Skeletal muscle tissue (tissue), 4 donors: ENCODE data around the gene IL1RAP. TPM values are rescaled to one million over a fixed set of nuclear protein-coding genes. Genes with fewer than 3 reads are reported as not detected.

Source experiments
- H3K27ac ChIP-seq: one replicate; pipeline ENCODE4 v1.7.0; 2013; ENCODE audit warnings: mild to moderate bottlenecking, low read depth, low read length, inconsistent platforms
- H3K27me3 ChIP-seq, 3 donors: one replicate each; pipeline ENCODE4 v1.7.0; 2013; ENCODE audit warnings: low read length in 3 of 3; ENCODE audit not compliant: control insufficient read depth in 3 of 3, insufficient read depth in 3 of 3
- H3K36me3 ChIP-seq, 3 donors: one replicate each; pipeline ENCODE4 v1.7.0; 2013; ENCODE audit warnings: low read length in 3 of 3; ENCODE audit not compliant: control insufficient read depth in 3 of 3, insufficient read depth in 3 of 3
- H3K4me1 ChIP-seq, 3 donors: one replicate each; pipeline ENCODE4 v1.7.0; 2013; ENCODE audit warnings: low read length in 3 of 3, mild to moderate bottlenecking in 3 of 3; ENCODE audit not compliant: control insufficient read depth in 3 of 3, insufficient read depth in 3 of 3
- H3K4me3 ChIP-seq, 3 donors: one replicate each; pipeline ENCODE4 v1.7.0; 2013; ENCODE audit warnings: low read length in 3 of 3
- H3K9ac ChIP-seq, 3 donors: one replicate each; pipeline ENCODE4 v1.7.0; 2013; ENCODE audit warnings: low read length in 3 of 3, mild to moderate bottlenecking in 3 of 3, moderate library complexity in 2 of 3, low read depth in 1 of 3
- H3K9me3 ChIP-seq, 3 donors: one replicate each; pipeline ENCODE4 v1.7.0; 2013; ENCODE audit warnings: low read length in 3 of 3; ENCODE audit not compliant: control insufficient read depth in 3 of 3
- total RNA-seq: library from RNA; depleted of rRNA; stranded (reverse); fragments of >200 nt; gene quantifications from one replicate; pipeline ENCODE4 v1.2.3, GENCODE V29; 2014
- donor health status: Osteomylitis.

The IL1RAP gene
- total RNA-seq, 1 donor from 2014 or later: 10.4 TPM

GRCh38 chr3:190596349-190597285, 82.7 kb downstream of the IL1RAP start:
- no peaks in the 10 kb centered on the region for H3K4me1 ChIP-seq
- no peaks in the 10 kb centered on the region for H3K9me3 ChIP-seq
- H3K27ac ChIP-seq: no peak overlapping the region
- H3K27me3 ChIP-seq: no peaks in the 10 kb centered on the region
- no peak overlapping the region for H3K9ac ChIP-seq
- H3K4me3 ChIP-seq: no peak overlapping the region
- no peaks in the 10 kb centered on the region for H3K36me3 ChIP-seq

- no peak overlapping the region for H3K9ac ChIP-seq
- H3K9me3 ChIP-seq: no peaks in the 10 kb centered on the region
- no peak overlapping the region for H3K4me3 ChIP-seq
- no peaks in the 10 kb centered on the region for H3K36me3 ChIP-seq
- H3K27me3 ChIP-seq: no peaks in the 10 kb centered on the region
- no peaks in the 10 kb centered on the region for H3K4me1 ChIP-seq
- H3K27ac ChIP-seq: no peak overlapping the region
Observed at GRCh38 chr3:190597291-190597690, 83.4 kb downstream of the IL1RAP start.

- no peaks in the 10 kb centered on the region for H3K4me1 ChIP-seq
- H3K9me3 ChIP-seq: peaks cover 0 to 2% (median 0%) of the 10 kb centered on the region in 3 donors
- no peak overlapping the region for H3K27ac ChIP-seq
- H3K4me3 ChIP-seq: no peak overlapping the region
- H3K36me3 ChIP-seq: peaks cover 0 to 3% (median 0%) of the 10 kb centered on the region in 3 donors
- no peaks in the 10 kb centered on the region for H3K27me3 ChIP-seq
- no peak overlapping the region for H3K9ac ChIP-seq
Observed at GRCh38 chr3:190601622-190602021, 87.7 kb downstream of the IL1RAP start.

- Histone ChIP-seq H3K36me3 (peaks cover 0 to 3% (median 0%) of the 10 kb centered on the region in 3 donors), H3K4me3 (no peak overlapping the region), H3K9ac (no peak overlapping the region), H3K4me1 (no peaks in the 10 kb centered on the region), H3K27me3 (no peaks in the 10 kb centered on the region), H3K9me3 (peaks cover 0 to 2% (median 0%) of the 10 kb centered on the region in 3 donors), H3K27ac (no peak overlapping the region)
Observed at GRCh38 chr3:190605385-190605784, 91.5 kb downstream of the IL1RAP start.

GRCh38 chr3:190606596-190606995, 92.7 kb downstream of the IL1RAP start:
- Histone ChIP-seq H3K27me3 (no peaks in the 10 kb centered on the region), H3K4me3 (no peak overlapping the region), H3K27ac (no peak overlapping the region), H3K9me3 (peaks cover 0 to 2% (median 0%) of the 10 kb centered on the region in 3 donors), H3K9ac (no peak overlapping the region), H3K36me3 (peaks cover 0 to 3% (median 0%) of the 10 kb centered on the region in 3 donors), H3K4me1 (no peaks in the 10 kb centered on the region)

GRCh38 chr3:190607021-190607420, 93.1 kb downstream of the IL1RAP start:
- Histone ChIP-seq H3K36me3 (peaks cover 0 to 3% (median 0%) of the 10 kb centered on the region in 3 donors), H3K27me3 (no peaks in the 10 kb centered on the region), H3K4me1 (no peaks in the 10 kb centered on the region), H3K4me3 (no peak overlapping the region), H3K27ac (no peak overlapping the region), H3K9ac (no peak overlapping the region), H3K9me3 (peaks cover 0 to 2% (median 0%) of the 10 kb centered on the region in 3 donors)

- Histone ChIP-seq H3K4me3 (no peak overlapping the region), H3K9ac (no peak overlapping the region), H3K36me3 (peaks cover 0 to 3% (median 0%) of the 10 kb centered on the region in 3 donors), H3K27me3 (no peaks in the 10 kb centered on the region), H3K27ac (no peak overlapping the region), H3K4me1 (no peaks in the 10 kb centered on the region), H3K9me3 (peaks cover 0 to 2% (median 0%) of the 10 kb centered on the region in 3 donors)
Observed at GRCh38 chr3:190608850-190609589, 95.1 kb downstream of the IL1RAP start.

GRCh38 chr3:190614226-190615059, 100.6 kb downstream of the IL1RAP start:
- H3K36me3 ChIP-seq: no peaks in the 10 kb centered on the region
- H3K27me3 ChIP-seq: no peaks in the 10 kb centered on the region
- H3K4me3 ChIP-seq: no peak overlapping the region
- no peaks in the 10 kb centered on the region for H3K9me3 ChIP-seq
- H3K9ac ChIP-seq: no peak overlapping the region
- no peak overlapping the region for H3K27ac ChIP-seq
- no peaks in the 10 kb centered on the region for H3K4me1 ChIP-seq

- no peaks in the 10 kb centered on the region for H3K36me3 ChIP-seq
- H3K27ac ChIP-seq: no peak overlapping the region
- H3K27me3 ChIP-seq: no peaks in the 10 kb centered on the region
- H3K9ac ChIP-seq: no peak overlapping the region
- no peak overlapping the region for H3K4me3 ChIP-seq
- H3K9me3 ChIP-seq: no peaks in the 10 kb centered on the region
- no peaks in the 10 kb centered on the region for H3K4me1 ChIP-seq
Observed at GRCh38 chr3:190615060-190615384, 101.1 kb downstream of the IL1RAP start.
